Measurements from ENCODE around the gene BZW1.

Gene BZW1

DNA sequence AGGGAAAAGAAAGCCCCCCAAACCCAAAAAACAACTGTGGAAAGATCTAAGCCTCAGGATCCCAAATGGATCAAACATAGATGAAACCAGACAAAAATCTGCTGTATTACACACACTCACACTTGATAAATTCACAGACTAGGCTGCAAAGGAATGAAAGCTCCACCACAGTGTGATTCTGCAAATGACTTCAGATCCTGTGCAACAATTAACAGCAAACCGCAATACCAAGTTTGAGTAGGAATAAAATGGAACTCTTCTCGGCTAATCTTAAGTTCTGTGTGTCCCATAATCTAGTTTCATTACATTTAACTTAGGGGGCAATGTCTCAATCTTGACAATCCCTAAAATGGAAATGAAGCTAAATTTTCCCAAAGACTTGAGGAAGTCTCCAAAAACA lies 40.9 kb downstream of the BZW1 start:
- Histone ChIP-seq H3K36me3 (ENCODE audit: control insufficient read depth, insufficient read depth, low read length) (no peaks in the 10 kb centered on the region), H2AFZ (no peak overlapping the region), H3K27me3 (ENCODE audit: control insufficient read depth, insufficient read depth, low read length) (no peaks in the 10 kb centered on the region), H3K9ac (no peak overlapping the region), H3K79me2 (peaks cover under 1% of the 10 kb centered on the region), H3K4me3 (ENCODE audit: low read depth, low read length) (no peak overlapping the region), H3K4me2 (ENCODE audit: low read length) (no peak overlapping the region), H3K4me1 (no peaks in the 10 kb centered on the region), H3K9me3 (ENCODE audit: control insufficient read depth, low read length) (no peaks in the 10 kb centered on the region), H3K27ac (no peak overlapping the region)
- TF ChIP-seq, protein P1, sequence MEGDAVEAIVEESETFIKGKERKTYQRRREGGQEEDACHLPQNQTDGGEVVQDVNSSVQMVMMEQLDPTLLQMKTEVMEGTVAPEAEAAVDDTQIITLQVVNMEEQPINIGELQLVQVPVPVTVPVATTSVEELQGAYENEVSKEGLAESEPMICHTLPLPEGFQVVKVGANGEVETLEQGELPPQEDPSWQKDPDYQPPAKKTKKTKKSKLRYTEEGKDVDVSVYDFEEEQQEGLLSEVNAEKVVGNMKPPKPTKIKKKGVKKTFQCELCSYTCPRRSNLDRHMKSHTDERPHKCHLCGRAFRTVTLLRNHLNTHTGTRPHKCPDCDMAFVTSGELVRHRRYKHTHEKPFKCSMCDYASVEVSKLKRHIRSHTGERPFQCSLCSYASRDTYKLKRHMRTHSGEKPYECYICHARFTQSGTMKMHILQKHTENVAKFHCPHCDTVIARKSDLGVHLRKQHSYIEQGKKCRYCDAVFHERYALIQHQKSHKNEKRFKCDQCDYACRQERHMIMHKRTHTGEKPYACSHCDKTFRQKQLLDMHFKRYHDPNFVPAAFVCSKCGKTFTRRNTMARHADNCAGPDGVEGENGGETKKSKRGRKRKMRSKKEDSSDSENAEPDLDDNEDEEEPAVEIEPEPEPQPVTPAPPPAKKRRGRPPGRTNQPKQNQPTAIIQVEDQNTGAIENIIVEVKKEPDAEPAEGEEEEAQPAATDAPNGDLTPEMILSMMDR (IDR thresholded peaks at IDR 0.05) = no peak

DNA sequence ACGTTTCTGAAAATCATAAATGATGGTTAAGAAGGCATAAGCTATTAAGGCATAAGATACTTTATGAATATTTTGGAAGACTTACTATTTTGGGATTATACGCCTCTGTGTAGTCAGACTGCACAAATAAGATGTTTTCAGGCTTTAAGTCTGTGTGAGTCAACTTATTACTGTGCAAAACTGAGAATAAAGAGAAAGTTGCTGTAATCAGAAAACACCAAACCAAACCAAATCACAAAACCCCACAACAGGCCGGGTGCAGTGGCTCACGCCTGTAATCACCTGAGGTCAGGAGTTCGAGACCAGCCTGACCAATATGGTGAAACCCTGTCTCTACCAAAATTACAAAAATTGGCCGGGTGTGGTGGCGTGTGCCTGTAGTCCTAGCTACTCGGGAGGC lies 45.1 kb downstream of the BZW1 start:
- H2AFZ ChIP-seq = no peak overlapping the region
- H3K9ac ChIP-seq = no peak overlapping the region
- peaks cover 9% of the 10 kb centered on the region for H3K4me1 ChIP-seq
- no peak overlapping the region for H3K4me2 ChIP-seq (ENCODE audit: low read length)
- no peak overlapping the region for H3K4me3 ChIP-seq (ENCODE audit: low read depth, low read length)
- H3K79me2 ChIP-seq = peaks cover 31% of the 10 kb centered on the region
- no peak overlapping the region for H3K27ac ChIP-seq
- TF ChIP-seq, protein P1 (IDR thresholded peaks at IDR 0.05) = no peak
- H3K36me3 ChIP-seq (ENCODE audit: control insufficient read depth, insufficient read depth, low read length) = no peaks in the 10 kb centered on the region
- H3K27me3 ChIP-seq (ENCODE audit: control insufficient read depth, insufficient read depth, low read length) = no peaks in the 10 kb centered on the region
- no peaks in the 10 kb centered on the region for H3K9me3 ChIP-seq (ENCODE audit: control insufficient read depth, low read length)

DNA sequence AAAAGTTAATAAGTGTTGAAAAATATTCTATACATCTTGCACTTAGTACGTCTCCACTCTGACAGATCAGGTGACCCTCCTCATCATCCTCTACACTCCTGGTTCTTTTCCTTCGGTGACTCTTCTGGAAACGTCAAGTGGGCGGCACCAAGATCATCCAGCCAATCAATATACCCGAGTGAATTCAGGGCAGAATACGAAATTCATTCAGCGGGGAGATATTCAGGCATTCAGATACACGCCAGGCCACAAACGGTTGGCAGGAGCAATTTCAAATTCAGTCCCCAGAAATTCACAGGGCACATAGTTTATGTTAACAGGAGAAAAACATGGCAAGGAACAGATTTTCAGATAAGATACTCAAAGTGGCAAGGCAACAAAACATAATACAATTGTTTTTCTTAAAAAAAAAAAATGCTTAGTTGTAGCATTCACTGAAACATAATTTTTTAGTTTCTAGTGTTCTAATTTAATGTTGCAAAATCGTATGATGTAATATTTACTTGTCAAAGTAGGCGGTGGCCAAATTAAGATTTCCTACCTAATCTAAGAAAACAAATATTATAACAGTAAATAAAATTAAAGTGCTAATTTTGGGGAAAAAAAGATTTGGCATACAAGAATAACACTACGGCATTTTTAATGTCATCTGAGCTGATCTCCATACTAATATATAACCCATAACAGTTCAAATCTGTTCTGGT lies 48.5 kb downstream of the BZW1 start:
- Histone ChIP-seq H3K27ac (peak overlapping the region; percentile 55), H3K4me2 (ENCODE audit: low read length) (peak overlapping the region; percentile 89), H3K4me1 (peaks cover 9% of the 10 kb centered on the region), H3K36me3 (ENCODE audit: control insufficient read depth, insufficient read depth, low read length) (peaks cover 6% of the 10 kb centered on the region), H3K9ac (no peak overlapping the region), H3K9me3 (ENCODE audit: control insufficient read depth, low read length) (no peaks in the 10 kb centered on the region), H2AFZ (no peak overlapping the region), H3K79me2 (peaks cover 52% of the 10 kb centered on the region), H3K27me3 (ENCODE audit: control insufficient read depth, insufficient read depth, low read length) (no peaks in the 10 kb centered on the region), H3K4me3 (ENCODE audit: low read depth, low read length) (peak overlapping the region; percentile 92)
- TF ChIP-seq, protein P1 (IDR thresholded peaks at IDR 0.05) = no peak

DNA sequence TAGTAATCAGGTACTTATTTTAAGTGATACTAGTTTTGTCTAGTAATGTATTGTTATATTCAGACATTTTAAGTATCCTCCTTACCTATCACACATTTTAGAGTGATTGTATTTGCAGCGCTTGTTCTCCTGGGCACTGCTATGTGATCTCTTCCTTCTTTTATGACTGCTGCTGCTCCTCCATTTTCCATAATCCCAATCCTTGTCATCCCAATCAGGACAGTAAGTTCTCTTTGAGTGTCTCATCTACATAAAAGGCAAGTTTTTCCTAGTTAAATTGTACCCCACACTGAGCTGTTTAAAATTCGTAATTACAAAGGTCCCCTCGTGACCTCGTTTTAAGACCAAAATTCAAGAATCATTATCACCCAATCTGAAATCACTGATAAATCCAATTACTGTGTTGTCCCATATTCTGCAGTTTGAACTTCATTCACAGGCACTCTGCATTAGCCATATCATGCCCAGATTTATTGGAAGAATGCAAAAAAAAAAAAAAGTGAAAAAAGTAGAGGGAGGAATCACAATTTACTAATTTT lies 50.0 kb downstream of the BZW1 start:
- H2AFZ ChIP-seq = no peak overlapping the region
- no peaks in the 10 kb centered on the region for H3K27me3 ChIP-seq (ENCODE audit: control insufficient read depth, insufficient read depth, low read length)
- peak overlapping the region; percentile 98 for H3K27ac ChIP-seq
- no peak overlapping the region for H3K9ac ChIP-seq
- H3K4me3 ChIP-seq (ENCODE audit: low read depth, low read length) = peak overlapping the region; percentile 92
- peaks cover 52% of the 10 kb centered on the region for H3K79me2 ChIP-seq
- no peaks in the 10 kb centered on the region for H3K9me3 ChIP-seq (ENCODE audit: control insufficient read depth, low read length)
- H3K36me3 ChIP-seq (ENCODE audit: control insufficient read depth, insufficient read depth, low read length) = peaks cover 6% of the 10 kb centered on the region
- peak overlapping the region; percentile 89 for H3K4me2 ChIP-seq (ENCODE audit: low read length)
- TF ChIP-seq, protein P1 (IDR thresholded peaks at IDR 0.05) = no peak
- peaks cover 9% of the 10 kb centered on the region for H3K4me1 ChIP-seq
